Lower lobe of right lung (tissue), 2 donors: ENCODE results near the gene ENOX1. TPM values are rescaled to one million over a fixed set of nuclear protein-coding genes. Genes with fewer than 3 reads are reported as not detected.
"Not testable (repeated sequence)": the region's sequence is repeated elsewhere in the genome, so short reads cannot be mapped to it uniquely, and the experiment has no call there.

Source experiments
- ATAC-seq, 2 donors: fragments of 200-7000 bp; cut with Tn5 transposase; one replicate each; pipeline ENCODE4 v1.9.1; 2020 to 2022; ENCODE audit warnings: mild to moderate bottlenecking in 2 of 2, moderate library complexity in 2 of 2
- DNase-seq: peaks from one replicate; pipeline ENCODE4 v3.0.0-alpha.2; 2020
- H3K27ac ChIP-seq: fragments of 200-600 bp; one replicate; pipeline ENCODE4 v1.8.0; 2022
- H3K27me3 ChIP-seq: fragments of 200-600 bp; one replicate; pipeline ENCODE4 v1.8.0; 2022; ENCODE audit warnings: low read depth
- H3K36me3 ChIP-seq: fragments of 200-600 bp; one replicate; pipeline ENCODE4 v1.8.0; 2022; ENCODE audit warnings: mild to moderate bottlenecking
- H3K4me1 ChIP-seq: fragments of 200-600 bp; one replicate; pipeline ENCODE4 v1.8.0; 2022
- H3K4me3 ChIP-seq: fragments of 200-600 bp; one replicate; pipeline ENCODE4 v1.8.0; 2022; ENCODE audit warnings: mild to moderate bottlenecking
- H3K9me3 ChIP-seq: fragments of 200-600 bp; one replicate; pipeline ENCODE4 v1.8.0; 2022
- intact Hi-C: fragments of 100-400 bp; cut with DNase I; formaldehyde crosslinking; loops from one replicate; pipeline ENCODE4 v1.11.0; 2022
- long read RNA-seq: library from polyadenylated mRNA; unstranded; transcript quantifications from one replicate; pipeline ENCODE4 v2.0.0, GENCODE V29; 2021
- total RNA-seq: library from RNA; stranded (reverse); fragmentation: NEBNext Ultra II Directional; extraction: Animal tissue kit (Norgen Biotek cat#: 25700); gene quantifications from one replicate; pipeline ENCODE4 v1.2.1, GENCODE V29; 2021
- TF ChIP-seq, protein P1 (sequence below): fragments of 200-600 bp; IDR thresholded peaks from one replicate; pipeline ENCODE4 v1.8.0; 2022; ENCODE audit warnings: antibody characterized with exemption, mild to moderate bottlenecking
- donor health status: DM: no; HTN: yes; CAD: no; lungs with severe emphysema.

Gene ENOX1
- total RNA-seq = 2.0 TPM
- long read RNA-seq, partial matches to known transcripts = 0 of 3 reads
- long read RNA-seq, other reads (novel, unspliced or antisense) = 3 of 3 reads

DNA sequence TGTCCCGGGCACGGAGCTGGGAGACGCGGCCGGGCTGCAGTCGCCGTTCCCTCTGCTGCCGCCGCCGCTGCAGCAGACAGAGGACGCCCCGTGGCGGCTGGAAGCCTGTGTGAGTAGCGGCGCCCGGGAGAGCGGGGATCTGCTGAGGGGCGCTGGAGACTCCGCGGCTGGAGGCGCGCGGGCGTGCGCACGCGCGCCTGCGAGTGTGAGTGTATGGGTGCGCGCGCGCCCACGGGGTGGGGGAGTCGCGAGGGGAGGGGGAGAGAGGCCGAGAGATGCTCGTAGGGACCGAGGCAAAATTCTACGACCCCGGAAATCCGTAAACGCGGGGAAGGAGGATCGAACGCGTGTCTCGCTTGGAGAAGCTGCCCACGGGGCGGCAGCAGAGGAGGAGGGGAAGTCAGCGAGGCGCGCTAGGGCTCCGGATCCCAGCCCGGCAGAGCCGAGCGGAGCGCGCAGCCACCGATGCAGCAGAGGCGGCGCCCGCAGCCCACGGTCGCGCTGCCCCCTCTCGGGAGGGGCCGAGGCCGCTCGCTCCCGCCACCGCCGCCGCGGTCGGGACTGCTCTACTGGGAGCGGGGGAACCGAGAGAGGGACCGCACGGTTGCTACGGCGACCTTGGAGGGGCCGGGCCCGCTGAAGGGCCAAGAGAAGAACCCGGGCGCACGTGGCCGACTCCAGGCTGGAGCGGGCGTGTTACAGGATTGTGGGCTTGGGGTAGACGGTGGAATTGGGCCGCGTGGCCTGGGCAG lies at the start of gene ENOX1:
TSS of gene ENOX1 (minus strand) at position 207 of the 752 bp plus-strand sequence.
- H3K4me3 ChIP-seq = peak within 1 kb of the TSS; percentile 61
- DNase-seq (peak; percentile 46), ATAC-seq (peak; percentile 73 to 80)
- TF ChIP-seq, protein P1, sequence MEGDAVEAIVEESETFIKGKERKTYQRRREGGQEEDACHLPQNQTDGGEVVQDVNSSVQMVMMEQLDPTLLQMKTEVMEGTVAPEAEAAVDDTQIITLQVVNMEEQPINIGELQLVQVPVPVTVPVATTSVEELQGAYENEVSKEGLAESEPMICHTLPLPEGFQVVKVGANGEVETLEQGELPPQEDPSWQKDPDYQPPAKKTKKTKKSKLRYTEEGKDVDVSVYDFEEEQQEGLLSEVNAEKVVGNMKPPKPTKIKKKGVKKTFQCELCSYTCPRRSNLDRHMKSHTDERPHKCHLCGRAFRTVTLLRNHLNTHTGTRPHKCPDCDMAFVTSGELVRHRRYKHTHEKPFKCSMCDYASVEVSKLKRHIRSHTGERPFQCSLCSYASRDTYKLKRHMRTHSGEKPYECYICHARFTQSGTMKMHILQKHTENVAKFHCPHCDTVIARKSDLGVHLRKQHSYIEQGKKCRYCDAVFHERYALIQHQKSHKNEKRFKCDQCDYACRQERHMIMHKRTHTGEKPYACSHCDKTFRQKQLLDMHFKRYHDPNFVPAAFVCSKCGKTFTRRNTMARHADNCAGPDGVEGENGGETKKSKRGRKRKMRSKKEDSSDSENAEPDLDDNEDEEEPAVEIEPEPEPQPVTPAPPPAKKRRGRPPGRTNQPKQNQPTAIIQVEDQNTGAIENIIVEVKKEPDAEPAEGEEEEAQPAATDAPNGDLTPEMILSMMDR = no peak
- intact Hi-C loops = no loop called here
- H3K36me3 ChIP-seq = no peaks in the 10 kb centered on the region
- H3K27me3 ChIP-seq = peaks cover 45% of the 10 kb centered on the region
- peaks cover 23% of the 10 kb centered on the region for H3K4me1 ChIP-seq
- peak within 1 kb of the TSS; percentile 36 for H3K27ac ChIP-seq
- no peaks in the 10 kb centered on the region for H3K9me3 ChIP-seq

DNA sequence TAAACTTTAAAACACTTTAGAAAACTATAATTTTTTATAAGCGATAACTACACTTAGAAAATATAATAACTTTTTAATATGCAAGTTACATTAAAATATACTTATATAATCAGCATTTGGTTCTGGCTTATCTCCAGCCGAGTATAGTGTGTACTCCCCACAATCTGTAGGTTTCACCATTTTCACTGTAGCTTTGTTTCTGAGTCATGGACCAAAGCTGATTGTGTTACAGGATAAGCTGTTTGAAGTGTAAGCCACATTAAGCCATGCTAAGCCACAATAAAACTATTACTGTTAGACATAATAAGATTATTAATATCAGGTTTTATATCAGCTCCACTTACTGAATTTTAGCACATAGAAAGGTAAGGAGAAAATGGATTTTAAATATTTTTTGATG lies 48.9 kb upstream of the ENOX1 start:
- Histone ChIP-seq H3K27ac (no peak overlapping the region), H3K27me3 (no peaks in the 10 kb centered on the region), H3K36me3 (no peaks in the 10 kb centered on the region), H3K9me3 (no peaks in the 10 kb centered on the region), H3K4me3 (no peak overlapping the region), H3K4me1 (no peaks in the 10 kb centered on the region)
- ATAC-seq (no peak), DNase-seq (no peak)
- TF ChIP-seq, protein P1 = no peak
- intact Hi-C loops = no loop called here

DNA sequence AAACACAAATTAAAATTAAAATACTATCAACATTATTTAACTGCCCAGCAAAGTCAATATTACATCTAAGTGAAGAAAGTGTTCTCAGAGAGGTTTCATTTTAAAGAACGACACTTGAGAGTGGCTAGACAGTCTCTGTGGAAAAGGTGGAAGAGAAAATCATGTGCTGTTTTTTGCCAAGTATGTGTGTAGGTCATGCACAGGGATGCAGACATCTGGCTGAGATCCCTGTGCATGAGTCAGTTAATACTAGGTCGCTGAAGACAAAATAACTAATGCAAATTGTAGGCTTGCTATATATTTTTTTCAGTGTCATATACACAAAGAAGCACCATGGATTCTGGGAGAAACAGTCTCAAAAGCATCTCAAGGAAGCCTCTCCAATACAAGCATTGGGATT lies 44.3 kb upstream of the ENOX1 start:
- Histone ChIP-seq H3K4me3 (no peak overlapping the region), H3K27ac (no peak overlapping the region), H3K9me3 (no peaks in the 10 kb centered on the region), H3K27me3 (no peaks in the 10 kb centered on the region), H3K4me1 (no peaks in the 10 kb centered on the region), H3K36me3 (no peaks in the 10 kb centered on the region)
- TF ChIP-seq, protein P1 = no peak
- DNase-seq (no peak), ATAC-seq (no peak)
- intact Hi-C loops = no loop called here

DNA sequence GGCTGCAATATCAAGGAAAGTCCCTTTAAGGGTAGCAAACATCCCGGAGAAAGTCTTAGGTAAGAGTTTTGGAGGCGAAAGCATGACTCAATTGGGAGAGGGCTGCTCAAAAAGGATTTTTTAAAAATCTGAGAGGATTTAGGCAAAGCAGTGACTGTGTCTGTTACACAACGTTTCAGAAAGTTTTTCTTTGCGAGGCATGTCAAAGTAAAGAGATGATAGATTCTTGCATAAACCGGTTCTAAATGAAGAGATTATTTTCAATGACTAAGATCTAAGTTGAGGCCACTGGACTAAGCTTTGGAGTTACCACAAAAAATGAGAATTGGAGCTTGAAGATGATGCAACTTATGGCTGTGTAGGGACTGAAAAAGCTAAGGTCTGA lies 43.7 kb upstream of the ENOX1 start:
- ATAC-seq (no peak), DNase-seq (no peak)
- H3K36me3 ChIP-seq = no peaks in the 10 kb centered on the region
- intact Hi-C loops = no loop called here
- no peaks in the 10 kb centered on the region for H3K4me1 ChIP-seq
- H3K27ac ChIP-seq = no peak overlapping the region
- no peak overlapping the region for H3K4me3 ChIP-seq
- TF ChIP-seq, protein P1 = no peak
- no peaks in the 10 kb centered on the region for H3K27me3 ChIP-seq
- H3K9me3 ChIP-seq = no peaks in the 10 kb centered on the region

DNA sequence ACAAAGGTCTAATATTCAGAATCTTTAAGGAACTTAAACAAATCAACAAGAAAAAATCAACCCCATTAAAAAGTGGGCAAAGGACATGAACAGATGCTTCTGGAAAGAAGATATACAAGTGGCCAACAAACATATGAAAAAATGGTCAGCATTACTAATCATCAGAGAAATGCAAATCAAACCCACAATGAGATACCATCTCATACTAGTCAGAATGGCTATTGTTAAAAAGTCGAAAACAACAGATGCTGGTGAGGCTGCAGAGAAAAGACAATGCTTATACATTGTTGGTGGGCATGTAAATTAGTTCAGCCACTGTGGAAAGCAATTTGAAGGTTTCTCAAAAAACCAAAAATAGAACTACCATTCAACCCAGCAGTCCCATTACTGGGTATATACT lies 37.9 kb upstream of the ENOX1 start:
- not testable (repeated sequence) for H3K27me3 ChIP-seq, ATAC-seq

DNA sequence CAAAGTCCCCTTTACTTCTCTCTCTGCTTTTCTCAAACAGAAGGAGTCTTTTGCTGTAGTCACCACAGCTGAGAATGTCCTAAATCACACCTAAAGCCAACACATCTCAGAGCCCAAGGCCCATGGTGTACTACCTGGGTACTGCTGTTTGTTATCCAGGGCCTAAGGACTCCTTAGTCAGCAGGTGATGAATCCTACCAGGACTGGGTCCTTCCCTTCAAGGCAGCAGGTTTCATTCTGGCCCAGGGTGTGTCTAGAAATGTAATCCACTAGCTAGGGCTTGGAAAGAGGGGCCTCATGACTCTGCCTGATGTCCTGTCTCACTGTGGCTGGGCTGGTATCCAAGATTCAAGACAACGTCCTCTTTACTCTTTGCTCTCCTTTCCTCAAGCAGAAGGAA lies 36.2 kb upstream of the ENOX1 start:
- TF ChIP-seq, protein P1 = no peak
- no peak overlapping the region for H3K27ac ChIP-seq
- DNase-seq (no peak), ATAC-seq (no peak)
- H3K36me3 ChIP-seq = no peaks in the 10 kb centered on the region
- intact Hi-C loops = no loop called here
- H3K9me3 ChIP-seq = no peaks in the 10 kb centered on the region
- no peaks in the 10 kb centered on the region for H3K27me3 ChIP-seq
- no peak overlapping the region for H3K4me3 ChIP-seq
- H3K4me1 ChIP-seq = no peaks in the 10 kb centered on the region

More for the DNA sequence above, 37.9 kb upstream of the ENOX1 start:
- H3K4me3 ChIP-seq, DNase-seq, H3K9me3 ChIP-seq, H3K4me1 ChIP-seq, intact Hi-C loops, H3K27ac ChIP-seq, H3K36me3 ChIP-seq: not testable (repeated sequence)
